MM.1S (cell line): ENCODE measurements around the gene C1QC.

Experiments
- EZH2 ChIP-seq: fragments of 300-600 bp; sonication (generic); optimal IDR thresholded peaks from 2 replicates; pipeline ENCODE3; 2017; ENCODE audit warnings: low read depth, mild to moderate bottlenecking, antibody characterized with exemption, low read length, mixed read lengths
- EZH2phosphoT487 ChIP-seq: fragments of 300-600 bp; sonication (generic); IDR thresholded peaks from 2 replicates; pipeline ENCODE4 v1.6.1; 2018; ENCODE audit warnings: antibody characterized with exemption, low read length
- TF ChIP-seq, protein P1 (sequence below): fragments of 300-600 bp; sonication (generic); IDR thresholded peaks from 2 replicates; pipeline ENCODE4 v1.5.1; 2016; ENCODE audit warnings: antibody characterized with exemption, low read length, mixed read lengths

DNA sequence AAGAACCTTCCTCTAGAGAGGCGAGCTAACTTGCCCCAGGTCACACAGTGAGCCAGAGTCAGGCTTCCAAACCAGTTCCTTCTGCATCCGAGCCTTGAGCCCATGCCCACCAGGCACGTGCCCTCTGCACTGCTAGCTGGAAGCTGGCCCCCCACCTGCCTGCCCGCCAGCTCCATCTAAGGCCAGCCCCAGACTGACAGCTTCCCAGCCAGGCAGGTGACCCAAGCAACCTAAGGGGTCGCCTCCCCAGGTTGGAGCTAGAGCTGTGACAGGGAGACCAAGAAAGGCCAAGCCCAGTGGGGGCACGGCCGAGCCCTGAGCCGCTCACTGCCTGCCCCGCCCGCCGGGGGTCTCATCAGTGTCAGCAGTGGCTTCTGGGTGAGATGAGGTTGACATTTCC lies 26.9 kb upstream of the C1QC start:
- TF ChIP-seq, protein P1, sequence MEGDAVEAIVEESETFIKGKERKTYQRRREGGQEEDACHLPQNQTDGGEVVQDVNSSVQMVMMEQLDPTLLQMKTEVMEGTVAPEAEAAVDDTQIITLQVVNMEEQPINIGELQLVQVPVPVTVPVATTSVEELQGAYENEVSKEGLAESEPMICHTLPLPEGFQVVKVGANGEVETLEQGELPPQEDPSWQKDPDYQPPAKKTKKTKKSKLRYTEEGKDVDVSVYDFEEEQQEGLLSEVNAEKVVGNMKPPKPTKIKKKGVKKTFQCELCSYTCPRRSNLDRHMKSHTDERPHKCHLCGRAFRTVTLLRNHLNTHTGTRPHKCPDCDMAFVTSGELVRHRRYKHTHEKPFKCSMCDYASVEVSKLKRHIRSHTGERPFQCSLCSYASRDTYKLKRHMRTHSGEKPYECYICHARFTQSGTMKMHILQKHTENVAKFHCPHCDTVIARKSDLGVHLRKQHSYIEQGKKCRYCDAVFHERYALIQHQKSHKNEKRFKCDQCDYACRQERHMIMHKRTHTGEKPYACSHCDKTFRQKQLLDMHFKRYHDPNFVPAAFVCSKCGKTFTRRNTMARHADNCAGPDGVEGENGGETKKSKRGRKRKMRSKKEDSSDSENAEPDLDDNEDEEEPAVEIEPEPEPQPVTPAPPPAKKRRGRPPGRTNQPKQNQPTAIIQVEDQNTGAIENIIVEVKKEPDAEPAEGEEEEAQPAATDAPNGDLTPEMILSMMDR, result no peak
- TF ChIP-seq EZH2 (no peak), EZH2phosphoT487 (no peak)
